Astrocyte (in vitro differentiated cells and primary cell): ENCODE measurements around the gene NRG2. TPM values are rescaled to one million over a fixed set of nuclear protein-coding genes. Genes with fewer than 3 reads are reported as not detected.

ENCODE experiments used
- DNase-seq: peaks from one replicate; pipeline ENCODE4 v3.0.0-alpha.2; 2010; ENCODE audit warnings: low read depth
- FAIRE-seq: peaks from 2 replicates; lab custom pipeline; 2011; peaks lifted over from hg19 to GRCh38; lab: Jason Lieb, UNC
- H2AFZ ChIP-seq: 2 replicates; pipeline ENCODE4 v1.6.0; 2012; ENCODE audit warnings: low read depth, low read length, inconsistent platforms
- H3K27ac ChIP-seq: 2 replicates; pipeline ENCODE4 v1.5.1; 2011; ENCODE audit warnings: low read depth, low read length, inconsistent platforms
- H3K27me3 ChIP-seq: 2 replicates; pipeline ENCODE4 v1.6.0; 2011; ENCODE audit warnings: low read length, inconsistent platforms; ENCODE audit not compliant: insufficient read depth
- H3K36me3 ChIP-seq: 2 replicates; pipeline ENCODE4 v1.5.1; 2011; ENCODE audit warnings: low read length, inconsistent platforms; ENCODE audit not compliant: insufficient read depth
- H3K4me1 ChIP-seq: 2 replicates; pipeline ENCODE4 v1.5.1; 2011; ENCODE audit warnings: low read length, inconsistent platforms; ENCODE audit not compliant: insufficient read depth
- H3K4me2 ChIP-seq: 2 replicates; pipeline ENCODE4 v1.6.0; 2012; ENCODE audit warnings: low read length, inconsistent platforms
- H3K4me3 ChIP-seq: 2 replicates; pipeline ENCODE4 v1.5.1; 2011; ENCODE audit warnings: low read depth, mild to moderate bottlenecking, low read length, inconsistent platforms; ENCODE audit not compliant: insufficient read depth
- H3K79me2 ChIP-seq: 2 replicates; pipeline ENCODE4 v1.6.0; 2012; ENCODE audit warnings: mild to moderate bottlenecking, low read length, inconsistent platforms; ENCODE audit not compliant: insufficient read depth
- H3K9ac ChIP-seq: 2 replicates; pipeline ENCODE4 v1.6.0; 2012; ENCODE audit warnings: mild to moderate bottlenecking, low read length, inconsistent platforms
- H3K9me3 ChIP-seq: 2 replicates; pipeline ENCODE4 v1.5.1; 2012; ENCODE audit warnings: low read depth, mild to moderate bottlenecking, low read length, inconsistent platforms; ENCODE audit not compliant: insufficient read depth
- H4K20me1 ChIP-seq: 2 replicates; pipeline ENCODE4 v1.6.0; 2012; ENCODE audit warnings: low read length, inconsistent platforms; ENCODE audit not compliant: insufficient read depth
- H3K27ac Mint-ChIP-seq: one replicate; pipeline ENCODE4 v1.8.0; 2021; ENCODE audit warnings: mild to moderate bottlenecking, mixed read lengths; ENCODE audit not compliant: unreplicated experiment
- H3K27me3 Mint-ChIP-seq: one replicate; pipeline ENCODE4 v1.8.0; 2021; ENCODE audit warnings: low read depth, mixed read lengths; ENCODE audit not compliant: unreplicated experiment
- H3K36me3 Mint-ChIP-seq: one replicate; pipeline ENCODE4 v1.8.0; 2021; ENCODE audit warnings: low read depth, mixed read lengths; ENCODE audit not compliant: unreplicated experiment
- H3K4me1 Mint-ChIP-seq: one replicate; pipeline ENCODE4 v1.8.0; 2021; ENCODE audit warnings: low read depth, mixed read lengths; ENCODE audit not compliant: unreplicated experiment
- H3K4me3 Mint-ChIP-seq: one replicate; pipeline ENCODE4 v1.8.0; 2021; ENCODE audit warnings: mild to moderate bottlenecking, moderate library complexity, mixed read lengths; ENCODE audit not compliant: unreplicated experiment
- H3K9me3 Mint-ChIP-seq: one replicate; pipeline ENCODE4 v1.8.0; 2021; ENCODE audit warnings: mild to moderate bottlenecking, mixed read lengths; ENCODE audit not compliant: unreplicated experiment
- EZH2 ChIP-seq: IDR thresholded peaks from 2 replicates; pipeline ENCODE4 v1.6.1; 2012; ENCODE audit warnings: mild to moderate bottlenecking, low read length, inconsistent platforms; ENCODE audit not compliant: insufficient read depth
- total RNA-seq: library from RNA; stranded (reverse); gene quantifications from 2 replicates; pipeline ENCODE4 v1.2.1, GENCODE V29; 2021
- TF ChIP-seq, protein P1 (sequence below): IDR thresholded peaks from 2 replicates; pipeline ENCODE4 v1.5.1; 2011; ENCODE audit warnings: low read depth, mild to moderate bottlenecking, inconsistent platforms, low read length, moderate library complexity; ENCODE audit not compliant: insufficient read depth

NRG2 gene
- total RNA-seq, 1 donor from 2014 or later = 0.54 TPM

DNA sequence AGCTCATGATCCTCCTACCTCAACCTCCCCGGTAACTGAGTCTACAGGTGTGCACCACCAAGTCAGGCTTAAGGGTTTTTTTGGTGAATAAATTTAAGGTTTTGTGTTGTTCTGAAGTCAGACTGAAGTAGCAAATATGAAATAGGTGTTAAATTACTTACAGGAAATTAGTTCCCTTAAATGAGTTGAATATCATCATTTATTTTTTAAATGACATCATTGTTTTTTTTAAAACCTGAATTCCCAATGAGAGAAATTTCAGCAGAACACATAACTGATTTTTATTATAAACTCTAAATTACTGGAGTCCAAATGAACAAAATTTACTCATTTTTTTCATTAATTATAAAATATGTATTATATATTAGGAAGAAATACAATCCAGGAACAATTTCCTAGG is 33.0 kb upstream of the NRG2 start:
- no peaks in the 10 kb centered on the region for H3K36me3 Mint-ChIP-seq
- H3K4me1 Mint-ChIP-seq = no peaks in the 10 kb centered on the region
- Histone ChIP-seq H3K79me2 (no peaks in the 10 kb centered on the region), H3K36me3 (no peaks in the 10 kb centered on the region), H3K4me3 (no peak overlapping the region), H3K27me3 (peaks cover 19% of the 10 kb centered on the region), H2AFZ (no peak overlapping the region), H3K4me1 (no peaks in the 10 kb centered on the region), H3K27ac (no peak overlapping the region), H4K20me1 (no peaks in the 10 kb centered on the region), H3K4me2 (no peak overlapping the region), H3K9me3 (no peaks in the 10 kb centered on the region), H3K9ac (no peak overlapping the region)
- no peaks in the 10 kb centered on the region for H3K9me3 Mint-ChIP-seq
- peaks cover 22% of the 10 kb centered on the region for H3K27me3 Mint-ChIP-seq
- TF ChIP-seq EZH2 = no peak
- TF ChIP-seq, protein P1, sequence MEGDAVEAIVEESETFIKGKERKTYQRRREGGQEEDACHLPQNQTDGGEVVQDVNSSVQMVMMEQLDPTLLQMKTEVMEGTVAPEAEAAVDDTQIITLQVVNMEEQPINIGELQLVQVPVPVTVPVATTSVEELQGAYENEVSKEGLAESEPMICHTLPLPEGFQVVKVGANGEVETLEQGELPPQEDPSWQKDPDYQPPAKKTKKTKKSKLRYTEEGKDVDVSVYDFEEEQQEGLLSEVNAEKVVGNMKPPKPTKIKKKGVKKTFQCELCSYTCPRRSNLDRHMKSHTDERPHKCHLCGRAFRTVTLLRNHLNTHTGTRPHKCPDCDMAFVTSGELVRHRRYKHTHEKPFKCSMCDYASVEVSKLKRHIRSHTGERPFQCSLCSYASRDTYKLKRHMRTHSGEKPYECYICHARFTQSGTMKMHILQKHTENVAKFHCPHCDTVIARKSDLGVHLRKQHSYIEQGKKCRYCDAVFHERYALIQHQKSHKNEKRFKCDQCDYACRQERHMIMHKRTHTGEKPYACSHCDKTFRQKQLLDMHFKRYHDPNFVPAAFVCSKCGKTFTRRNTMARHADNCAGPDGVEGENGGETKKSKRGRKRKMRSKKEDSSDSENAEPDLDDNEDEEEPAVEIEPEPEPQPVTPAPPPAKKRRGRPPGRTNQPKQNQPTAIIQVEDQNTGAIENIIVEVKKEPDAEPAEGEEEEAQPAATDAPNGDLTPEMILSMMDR = no peak
- no peak overlapping the region for H3K27ac Mint-ChIP-seq
- H3K4me3 Mint-ChIP-seq = no peak overlapping the region
- no peak for DNase-seq
- FAIRE-seq = no peak

DNA sequence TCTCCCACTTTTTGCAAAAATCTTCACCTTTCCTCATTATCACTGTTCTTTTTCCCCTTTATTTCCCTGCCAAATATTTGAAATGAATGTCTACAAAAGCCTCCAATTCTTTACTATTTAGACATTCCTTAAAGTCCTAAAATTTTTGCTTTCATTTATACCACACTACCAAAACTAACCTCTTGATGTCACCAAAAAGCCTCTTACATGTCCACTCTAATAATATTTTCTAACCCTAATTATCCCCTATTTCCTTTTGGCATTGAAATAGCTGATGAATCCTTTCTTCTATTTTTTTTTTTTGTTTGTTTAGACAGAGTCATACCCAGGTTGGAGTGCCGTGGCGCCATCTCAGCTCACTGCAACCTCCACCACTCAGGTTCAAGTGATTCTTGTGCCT is 32.3 kb upstream of the NRG2 start:
- Histone ChIP-seq H2AFZ (no peak overlapping the region), H3K9me3 (no peaks in the 10 kb centered on the region), H3K27me3 (peaks cover 19% of the 10 kb centered on the region), H3K36me3 (no peaks in the 10 kb centered on the region), H3K9ac (no peak overlapping the region), H3K4me2 (no peak overlapping the region), H3K4me1 (no peaks in the 10 kb centered on the region), H3K79me2 (no peaks in the 10 kb centered on the region), H4K20me1 (no peaks in the 10 kb centered on the region), H3K4me3 (no peak overlapping the region), H3K27ac (no peak overlapping the region)
- peaks cover 21% of the 10 kb centered on the region for H3K27me3 Mint-ChIP-seq
- FAIRE-seq (no peak), DNase-seq (no peak)
- H3K9me3 Mint-ChIP-seq = no peaks in the 10 kb centered on the region
- TF ChIP-seq EZH2 = no peak
- TF ChIP-seq, protein P1 = peak; percentile 18
- H3K36me3 Mint-ChIP-seq = no peaks in the 10 kb centered on the region
- H3K4me3 Mint-ChIP-seq = no peak overlapping the region
- no peak overlapping the region for H3K27ac Mint-ChIP-seq
- H3K4me1 Mint-ChIP-seq = no peaks in the 10 kb centered on the region

DNA sequence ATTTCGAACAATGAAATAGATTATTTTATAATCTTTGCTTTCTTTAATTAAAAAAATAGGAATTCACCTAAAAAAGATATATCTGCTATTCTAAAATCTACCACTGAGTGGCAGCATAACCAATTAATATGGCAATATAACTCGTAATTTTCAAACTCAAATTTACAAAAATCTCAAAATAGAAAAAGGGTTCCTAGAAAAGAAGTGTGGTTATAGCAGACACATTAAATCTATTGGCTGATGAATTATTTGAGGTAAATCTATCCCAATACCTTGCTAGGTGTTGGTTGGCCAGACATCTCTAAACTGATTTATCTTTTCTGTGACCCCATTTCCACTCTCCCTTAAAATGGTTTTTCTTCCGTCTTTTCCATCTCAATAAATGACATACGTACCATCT is 30.2 kb upstream of the NRG2 start:
- Mint-ChIP-seq H3K27ac (no peak overlapping the region), H3K36me3 (no peaks in the 10 kb centered on the region), H3K9me3 (no peaks in the 10 kb centered on the region), H3K27me3 (peaks cover 36% of the 10 kb centered on the region), H3K4me3 (no peak overlapping the region), H3K4me1 (no peaks in the 10 kb centered on the region)
- H3K36me3 ChIP-seq = no peaks in the 10 kb centered on the region
- H3K9ac ChIP-seq = no peak overlapping the region
- H4K20me1 ChIP-seq = no peaks in the 10 kb centered on the region
- no peak overlapping the region for H3K4me3 ChIP-seq
- no peak overlapping the region for H3K27ac ChIP-seq
- no peaks in the 10 kb centered on the region for H3K9me3 ChIP-seq
- peaks cover 30% of the 10 kb centered on the region for H3K27me3 ChIP-seq
- no peak for FAIRE-seq
- no peak overlapping the region for H3K4me2 ChIP-seq
- no peaks in the 10 kb centered on the region for H3K79me2 ChIP-seq
- DNase-seq = no peak
- TF ChIP-seq EZH2 = no peak
- TF ChIP-seq, protein P1 = peak; percentile 49
- no peaks in the 10 kb centered on the region for H3K4me1 ChIP-seq
- H2AFZ ChIP-seq = no peak overlapping the region
